Astrocyte (in vitro differentiated cells and primary cell): ENCODE data around the gene NUP50. TPM values are rescaled to one million over a fixed set of nuclear protein-coding genes. Genes with fewer than 3 reads are reported as not detected.

Experiments used
- DNase-seq: peaks from one replicate; pipeline ENCODE4 v3.0.0-alpha.2; 2010; ENCODE audit warnings: low read depth
- FAIRE-seq: peaks from 2 replicates; lab custom pipeline; 2011; peaks lifted over from hg19 to GRCh38; lab: Jason Lieb, UNC
- H2AFZ ChIP-seq: 2 replicates; pipeline ENCODE4 v1.6.0; 2012; ENCODE audit warnings: low read depth, low read length, inconsistent platforms
- H3K27ac ChIP-seq: 2 replicates; pipeline ENCODE4 v1.5.1; 2011; ENCODE audit warnings: low read depth, low read length, inconsistent platforms
- H3K27me3 ChIP-seq: 2 replicates; pipeline ENCODE4 v1.6.0; 2011; ENCODE audit warnings: low read length, inconsistent platforms; ENCODE audit not compliant: insufficient read depth
- H3K36me3 ChIP-seq: 2 replicates; pipeline ENCODE4 v1.5.1; 2011; ENCODE audit warnings: low read length, inconsistent platforms; ENCODE audit not compliant: insufficient read depth
- H3K4me1 ChIP-seq: 2 replicates; pipeline ENCODE4 v1.5.1; 2011; ENCODE audit warnings: low read length, inconsistent platforms; ENCODE audit not compliant: insufficient read depth
- H3K4me2 ChIP-seq: 2 replicates; pipeline ENCODE4 v1.6.0; 2012; ENCODE audit warnings: low read length, inconsistent platforms
- H3K4me3 ChIP-seq: 2 replicates; pipeline ENCODE4 v1.5.1; 2011; ENCODE audit warnings: low read depth, mild to moderate bottlenecking, low read length, inconsistent platforms; ENCODE audit not compliant: insufficient read depth
- H3K79me2 ChIP-seq: 2 replicates; pipeline ENCODE4 v1.6.0; 2012; ENCODE audit warnings: mild to moderate bottlenecking, low read length, inconsistent platforms; ENCODE audit not compliant: insufficient read depth
- H3K9ac ChIP-seq: 2 replicates; pipeline ENCODE4 v1.6.0; 2012; ENCODE audit warnings: mild to moderate bottlenecking, low read length, inconsistent platforms
- H3K9me3 ChIP-seq: 2 replicates; pipeline ENCODE4 v1.5.1; 2012; ENCODE audit warnings: low read depth, mild to moderate bottlenecking, low read length, inconsistent platforms; ENCODE audit not compliant: insufficient read depth
- H4K20me1 ChIP-seq: 2 replicates; pipeline ENCODE4 v1.6.0; 2012; ENCODE audit warnings: low read length, inconsistent platforms; ENCODE audit not compliant: insufficient read depth
- H3K27ac Mint-ChIP-seq: one replicate; pipeline ENCODE4 v1.8.0; 2021; ENCODE audit warnings: mild to moderate bottlenecking, mixed read lengths; ENCODE audit not compliant: unreplicated experiment
- H3K27me3 Mint-ChIP-seq: one replicate; pipeline ENCODE4 v1.8.0; 2021; ENCODE audit warnings: low read depth, mixed read lengths; ENCODE audit not compliant: unreplicated experiment
- H3K36me3 Mint-ChIP-seq: one replicate; pipeline ENCODE4 v1.8.0; 2021; ENCODE audit warnings: low read depth, mixed read lengths; ENCODE audit not compliant: unreplicated experiment
- H3K4me1 Mint-ChIP-seq: one replicate; pipeline ENCODE4 v1.8.0; 2021; ENCODE audit warnings: low read depth, mixed read lengths; ENCODE audit not compliant: unreplicated experiment
- H3K4me3 Mint-ChIP-seq: one replicate; pipeline ENCODE4 v1.8.0; 2021; ENCODE audit warnings: mild to moderate bottlenecking, moderate library complexity, mixed read lengths; ENCODE audit not compliant: unreplicated experiment
- H3K9me3 Mint-ChIP-seq: one replicate; pipeline ENCODE4 v1.8.0; 2021; ENCODE audit warnings: mild to moderate bottlenecking, mixed read lengths; ENCODE audit not compliant: unreplicated experiment
- EZH2 ChIP-seq: IDR thresholded peaks from 2 replicates; pipeline ENCODE4 v1.6.1; 2012; ENCODE audit warnings: mild to moderate bottlenecking, low read length, inconsistent platforms; ENCODE audit not compliant: insufficient read depth
- total RNA-seq: library from RNA; stranded (reverse); gene quantifications from 2 replicates; pipeline ENCODE4 v1.2.1, GENCODE V29; 2021
- TF ChIP-seq, protein P1 (sequence below): IDR thresholded peaks from 2 replicates; pipeline ENCODE4 v1.5.1; 2011; ENCODE audit warnings: low read depth, mild to moderate bottlenecking, inconsistent platforms, low read length, moderate library complexity; ENCODE audit not compliant: insufficient read depth

Gene NUP50
- total RNA-seq, 1 donor from 2014 or later = 56.4 TPM

DNA sequence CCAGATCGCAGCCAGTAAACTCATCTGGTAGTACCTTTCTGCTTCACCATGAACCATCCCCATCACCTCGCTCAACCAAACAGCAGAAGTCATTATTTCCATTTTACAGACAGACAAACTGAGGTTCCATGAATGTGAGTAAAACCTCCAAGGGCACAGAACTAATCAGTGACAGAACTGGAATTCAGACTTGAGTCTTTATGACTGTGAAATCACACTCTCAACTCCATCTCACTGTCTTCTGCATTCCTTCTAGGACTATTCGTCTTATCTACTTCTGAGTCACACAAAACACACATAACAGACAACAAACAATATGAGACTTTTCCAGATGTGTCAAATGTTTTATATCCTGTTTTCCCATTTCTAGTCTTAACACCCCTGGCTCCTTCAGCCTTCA, 9.3 kb upstream of the NUP50 start:
- TF ChIP-seq EZH2 = no peak
- TF ChIP-seq, protein P1, sequence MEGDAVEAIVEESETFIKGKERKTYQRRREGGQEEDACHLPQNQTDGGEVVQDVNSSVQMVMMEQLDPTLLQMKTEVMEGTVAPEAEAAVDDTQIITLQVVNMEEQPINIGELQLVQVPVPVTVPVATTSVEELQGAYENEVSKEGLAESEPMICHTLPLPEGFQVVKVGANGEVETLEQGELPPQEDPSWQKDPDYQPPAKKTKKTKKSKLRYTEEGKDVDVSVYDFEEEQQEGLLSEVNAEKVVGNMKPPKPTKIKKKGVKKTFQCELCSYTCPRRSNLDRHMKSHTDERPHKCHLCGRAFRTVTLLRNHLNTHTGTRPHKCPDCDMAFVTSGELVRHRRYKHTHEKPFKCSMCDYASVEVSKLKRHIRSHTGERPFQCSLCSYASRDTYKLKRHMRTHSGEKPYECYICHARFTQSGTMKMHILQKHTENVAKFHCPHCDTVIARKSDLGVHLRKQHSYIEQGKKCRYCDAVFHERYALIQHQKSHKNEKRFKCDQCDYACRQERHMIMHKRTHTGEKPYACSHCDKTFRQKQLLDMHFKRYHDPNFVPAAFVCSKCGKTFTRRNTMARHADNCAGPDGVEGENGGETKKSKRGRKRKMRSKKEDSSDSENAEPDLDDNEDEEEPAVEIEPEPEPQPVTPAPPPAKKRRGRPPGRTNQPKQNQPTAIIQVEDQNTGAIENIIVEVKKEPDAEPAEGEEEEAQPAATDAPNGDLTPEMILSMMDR = no peak
- Histone ChIP-seq H3K4me3 (no peak overlapping the region), H3K4me2 (peak overlapping the region; percentile 2), H3K9ac (no peak overlapping the region), H4K20me1 (peaks cover 40% of the 10 kb centered on the region), H3K9me3 (no peaks in the 10 kb centered on the region), H2AFZ (no peak overlapping the region), H3K27ac (no peak overlapping the region), H3K4me1 (peaks cover under 1% of the 10 kb centered on the region), H3K27me3 (no peaks in the 10 kb centered on the region), H3K79me2 (peaks cover 22% of the 10 kb centered on the region), H3K36me3 (peaks cover 14% of the 10 kb centered on the region)
- H3K27ac Mint-ChIP-seq = no peak overlapping the region
- H3K36me3 Mint-ChIP-seq = peaks cover 13% of the 10 kb centered on the region
- FAIRE-seq = peak; percentile 89
- H3K27me3 Mint-ChIP-seq = no peaks in the 10 kb centered on the region
- peaks cover 6% of the 10 kb centered on the region for H3K4me1 Mint-ChIP-seq
- peak; percentile 48 for DNase-seq
- no peak overlapping the region for H3K4me3 Mint-ChIP-seq
- no peaks in the 10 kb centered on the region for H3K9me3 Mint-ChIP-seq

DNA sequence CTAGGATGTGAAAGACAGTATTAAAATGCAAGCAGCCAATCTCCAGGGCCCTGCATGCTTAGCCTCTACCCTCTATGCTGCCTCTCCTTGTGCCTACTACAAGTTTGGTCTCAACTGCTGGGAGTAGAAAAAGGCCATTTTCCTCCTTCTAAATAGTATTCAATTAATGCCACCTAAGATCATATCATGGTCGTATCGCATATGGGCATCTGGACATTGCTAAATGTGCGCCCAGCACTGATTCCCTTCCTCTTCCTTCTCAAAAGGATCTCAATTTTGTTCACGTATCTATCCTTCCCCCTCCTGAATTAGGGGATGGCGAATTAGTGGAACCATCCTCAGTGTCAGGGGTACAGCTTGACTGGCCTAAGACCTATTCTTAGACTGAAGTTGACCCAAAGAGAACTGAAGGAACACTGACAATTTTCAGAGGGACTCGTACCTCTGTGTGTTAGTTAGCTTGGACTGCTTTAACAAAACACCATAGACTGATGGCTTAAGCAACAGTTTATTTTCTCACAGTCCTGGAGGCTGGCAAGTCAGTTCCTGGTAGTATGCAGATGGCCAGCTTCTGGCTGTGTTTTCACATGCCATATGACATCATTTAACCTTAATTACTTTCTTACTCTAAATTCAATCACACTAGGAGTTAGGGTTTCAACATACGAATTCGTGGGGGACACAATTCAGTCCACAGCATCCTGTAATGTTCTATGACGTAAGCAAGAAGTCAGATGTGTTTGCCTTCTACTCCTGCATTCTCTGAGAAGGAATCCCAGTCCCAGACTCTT, 8.5 kb upstream of the NUP50 start:
- no peak overlapping the region for H3K4me2 ChIP-seq
- H3K4me1 ChIP-seq = peaks cover 8% of the 10 kb centered on the region
- H3K4me3 ChIP-seq = no peak overlapping the region
- Mint-ChIP-seq H3K4me1 (peaks cover 14% of the 10 kb centered on the region), H3K9me3 (no peaks in the 10 kb centered on the region), H3K36me3 (peaks cover 13% of the 10 kb centered on the region), H3K27me3 (no peaks in the 10 kb centered on the region), H3K27ac (no peak overlapping the region), H3K4me3 (no peak overlapping the region)
- no peak overlapping the region for H3K9ac ChIP-seq
- no peak overlapping the region for H2AFZ ChIP-seq
- peaks cover 14% of the 10 kb centered on the region for H3K36me3 ChIP-seq
- H3K79me2 ChIP-seq = peaks cover 31% of the 10 kb centered on the region
- no peak for DNase-seq
- no peaks in the 10 kb centered on the region for H3K27me3 ChIP-seq
- TF ChIP-seq, protein P1 = no peak
- no peak for TF ChIP-seq EZH2
- FAIRE-seq = no peak
- H3K9me3 ChIP-seq = no peaks in the 10 kb centered on the region
- H3K27ac ChIP-seq = no peak overlapping the region
- peaks cover 47% of the 10 kb centered on the region for H4K20me1 ChIP-seq

DNA sequence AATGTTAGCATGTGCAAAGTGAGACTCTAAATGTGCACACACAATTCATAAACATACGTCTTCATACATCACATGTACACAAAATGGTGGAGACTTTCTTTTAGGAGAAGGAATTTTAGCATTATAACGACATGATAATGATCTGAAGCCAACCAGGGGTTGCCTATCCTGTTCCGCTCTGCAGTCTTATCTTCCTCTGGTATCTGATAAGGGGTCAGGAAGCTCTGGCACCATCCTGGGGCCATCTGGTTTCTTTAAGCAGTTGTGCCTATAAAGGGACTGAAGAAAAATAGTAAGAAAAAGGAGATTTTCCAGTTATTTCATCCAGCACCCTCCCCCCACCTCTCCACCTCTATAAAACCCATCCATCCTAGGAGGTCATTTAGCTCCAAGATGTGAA, 5.8 kb upstream of the NUP50 start:
- H3K4me1 Mint-ChIP-seq = peaks cover 28% of the 10 kb centered on the region
- H3K36me3 ChIP-seq = peaks cover 14% of the 10 kb centered on the region
- TF ChIP-seq, protein P1 = no peak
- no peak for TF ChIP-seq EZH2
- H3K9me3 ChIP-seq = no peaks in the 10 kb centered on the region
- FAIRE-seq = no peak
- no peak overlapping the region for H3K9ac ChIP-seq
- peaks cover 48% of the 10 kb centered on the region for H3K79me2 ChIP-seq
- no peak overlapping the region for H3K4me2 ChIP-seq
- peaks cover 11% of the 10 kb centered on the region for H3K36me3 Mint-ChIP-seq
- H3K27me3 Mint-ChIP-seq = no peaks in the 10 kb centered on the region
- H3K4me1 ChIP-seq = peaks cover 12% of the 10 kb centered on the region
- H3K4me3 ChIP-seq = no peak overlapping the region
- H4K20me1 ChIP-seq = peaks cover 44% of the 10 kb centered on the region
- H3K27ac ChIP-seq = no peak overlapping the region
- no peaks in the 10 kb centered on the region for H3K27me3 ChIP-seq
- H3K27ac Mint-ChIP-seq = no peak overlapping the region
- H3K4me3 Mint-ChIP-seq = no peak overlapping the region
- no peak for DNase-seq
- no peaks in the 10 kb centered on the region for H3K9me3 Mint-ChIP-seq
- no peak overlapping the region for H2AFZ ChIP-seq
